CD1c-positive myeloid dendritic cell (primary cell): ENCODE measurements around the gene CASZ1.

Source experiments
- DNase-seq: peaks from one replicate; pipeline ENCODE4 v3.0.0-alpha.2; 2016; ENCODE audit errors: extremely low spot score

The CASZ1 gene

DNA sequence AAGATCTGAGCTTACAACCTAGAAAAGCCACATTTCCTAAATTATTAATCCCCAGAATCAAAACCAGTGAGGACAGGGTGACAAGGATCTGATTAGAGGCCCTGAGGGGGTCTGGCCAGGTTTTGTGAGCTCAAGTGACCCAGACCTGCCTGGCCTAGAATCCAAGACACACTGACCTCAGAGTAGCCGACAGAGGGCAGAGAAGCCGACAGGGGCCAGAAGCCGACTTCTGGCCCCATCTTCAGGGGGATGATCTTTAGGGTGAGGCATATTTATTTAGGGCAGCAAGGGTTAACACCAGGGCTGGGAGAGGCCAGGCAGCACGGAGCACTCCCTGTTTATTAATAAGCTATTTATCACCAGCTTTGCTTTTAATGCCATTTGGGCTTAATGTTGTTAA is 45.3 kb downstream of the CASZ1 start:
- no peak for DNase-seq

GRCh38 chr1:10745886-10746455 is 50.5 kb downstream of the CASZ1 start:
- no peak for DNase-seq

GRCh38 chr1:10745383-10745782 is 51.1 kb downstream of the CASZ1 start:
- DNase-seq: no peak

DNA sequence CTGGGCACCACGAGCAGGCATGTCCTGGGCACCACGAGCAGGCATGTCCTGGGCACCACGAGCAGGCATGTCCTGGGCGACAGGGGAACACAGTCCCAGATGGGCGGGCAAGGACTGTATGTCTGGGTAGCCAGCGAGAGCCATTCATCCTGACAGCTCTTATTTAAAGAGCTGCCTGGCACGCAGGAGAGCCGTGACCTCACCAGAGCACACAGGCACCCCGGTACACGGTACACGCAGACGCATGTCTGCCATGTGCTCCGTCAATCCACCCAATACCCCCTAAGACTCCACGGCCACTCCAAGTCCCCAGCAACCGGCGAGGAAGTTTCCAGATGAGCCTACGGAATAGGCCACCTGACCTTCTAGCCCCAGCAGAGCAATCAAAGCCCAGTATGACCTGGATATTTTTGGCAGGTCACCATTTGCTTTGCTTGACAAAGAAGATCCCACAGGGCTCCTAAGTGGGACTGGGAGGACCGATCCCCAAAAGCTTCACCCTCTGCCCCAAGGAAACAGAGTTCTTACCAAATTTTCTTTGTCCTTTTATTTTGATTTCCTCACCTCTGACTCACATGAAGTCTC is 51.7 kb downstream of the CASZ1 start:
- DNase-seq: no peak

DNA sequence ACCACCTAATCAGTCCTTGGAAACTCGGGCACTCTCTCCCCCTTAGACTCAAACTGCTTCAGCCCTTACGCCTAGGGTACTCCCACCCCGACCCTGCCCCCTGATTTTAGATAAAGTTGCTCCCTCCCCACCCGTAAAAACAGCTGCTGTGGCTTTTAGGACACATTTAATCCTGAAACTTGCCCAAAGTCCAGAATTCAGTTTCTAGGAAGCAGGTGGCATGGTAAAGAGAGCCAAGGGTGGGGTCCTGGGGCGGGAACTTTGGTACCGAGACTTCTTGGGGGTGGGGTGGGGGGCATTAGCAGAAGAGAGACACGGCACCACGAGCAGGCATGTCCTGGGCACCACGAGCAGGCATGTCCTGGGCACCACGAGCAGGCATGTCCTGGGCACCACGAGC is 52.4 kb downstream of the CASZ1 start:
- DNase-seq: no peak

GRCh38 chr1:10741696-10742095 is 54.8 kb downstream of the CASZ1 start:
- DNase-seq: no peak

DNA sequence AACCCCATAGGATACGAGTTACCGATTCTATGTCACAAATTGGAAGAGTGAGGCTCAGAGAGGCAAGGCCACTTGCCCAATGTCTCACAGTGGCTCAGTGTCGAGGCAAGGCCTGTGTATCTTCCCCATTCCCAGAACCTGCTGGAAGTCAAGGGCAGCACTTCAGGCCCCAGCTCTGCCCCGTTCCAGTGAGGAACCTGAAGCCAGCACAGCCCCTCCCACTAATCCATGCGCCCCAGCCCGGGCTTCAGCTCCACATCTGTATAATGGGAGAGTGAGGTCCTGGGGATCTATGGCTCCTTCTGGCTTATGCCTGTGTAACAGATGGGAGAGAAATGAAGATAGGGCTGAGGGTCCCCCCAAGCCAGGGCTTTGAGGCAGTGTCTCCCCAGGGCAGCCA is 56.3 kb downstream of the CASZ1 start:
- no peak for DNase-seq

DNA sequence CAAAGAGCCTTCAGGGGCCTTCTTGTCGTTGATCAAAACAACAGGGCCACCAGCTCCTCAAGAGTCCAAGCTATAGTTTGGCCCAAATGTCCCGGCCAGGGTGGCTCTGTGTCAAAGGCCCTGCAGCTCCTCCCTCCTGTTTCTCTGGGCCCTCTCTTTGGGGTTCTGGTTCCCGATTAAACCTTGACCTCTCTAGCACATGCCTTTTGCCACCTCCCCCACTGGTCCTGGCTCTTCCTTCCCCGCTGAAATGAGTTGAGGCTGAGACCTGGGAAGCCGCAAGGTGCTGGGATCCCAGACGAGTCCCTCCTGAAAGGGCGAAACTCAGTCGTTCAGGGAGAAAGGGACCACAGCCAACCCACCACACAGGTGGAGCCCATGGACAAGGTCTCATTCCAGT is 56.9 kb downstream of the CASZ1 start:
- DNase-seq: no peak

DNA sequence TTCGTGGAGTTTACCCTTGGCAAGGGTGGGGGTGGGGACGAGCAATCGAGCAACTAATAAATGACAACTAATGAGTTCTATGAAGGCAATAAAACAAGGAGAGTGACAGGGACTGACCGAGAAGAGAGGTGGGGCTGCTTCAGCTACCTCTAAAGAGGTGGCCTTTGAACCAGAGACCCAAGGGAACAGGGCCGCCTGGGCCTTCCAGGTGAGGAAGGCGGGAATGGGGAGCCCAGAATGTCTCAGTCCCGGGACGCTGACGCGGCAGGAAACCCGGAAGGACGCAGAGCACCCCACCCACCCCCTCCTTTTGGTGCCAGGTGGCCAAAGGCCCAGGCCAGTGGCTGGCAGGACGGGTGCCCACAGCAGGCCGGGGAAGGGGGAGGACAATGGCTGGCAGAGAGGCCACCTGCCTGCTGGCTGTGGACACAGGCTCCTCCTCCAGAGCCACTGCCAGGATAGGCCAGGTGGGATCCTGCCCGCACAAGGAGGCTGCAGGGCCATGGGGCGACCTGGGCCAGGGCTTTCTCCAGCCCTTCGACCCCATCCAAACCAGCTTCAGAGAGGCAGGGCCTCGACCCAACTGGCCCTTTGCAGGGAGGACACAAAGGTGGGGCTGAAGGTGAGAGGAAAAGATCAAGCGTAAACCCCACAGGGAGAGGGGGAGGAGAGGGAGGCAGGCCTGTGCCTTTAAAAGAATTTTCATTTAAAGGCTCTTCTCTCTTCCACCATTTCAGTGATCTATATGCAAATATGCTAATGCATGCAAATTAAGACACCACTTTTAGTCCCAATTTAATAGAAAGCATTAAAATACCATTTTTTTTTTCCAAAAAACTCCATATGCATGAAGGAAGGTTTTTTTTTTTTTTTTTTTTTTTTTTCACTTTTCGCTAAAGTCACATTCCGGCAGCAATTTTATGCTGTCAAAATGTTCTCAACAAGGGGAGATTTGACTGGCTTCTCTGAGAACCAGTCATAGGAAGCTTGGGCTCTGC is 58.1 kb downstream of the CASZ1 start:
- DNase-seq: no peak

- DNase-seq: no peak
Measured at GRCh38 chr1:10737651-10738050, 58.8 kb downstream of the CASZ1 start.

DNA sequence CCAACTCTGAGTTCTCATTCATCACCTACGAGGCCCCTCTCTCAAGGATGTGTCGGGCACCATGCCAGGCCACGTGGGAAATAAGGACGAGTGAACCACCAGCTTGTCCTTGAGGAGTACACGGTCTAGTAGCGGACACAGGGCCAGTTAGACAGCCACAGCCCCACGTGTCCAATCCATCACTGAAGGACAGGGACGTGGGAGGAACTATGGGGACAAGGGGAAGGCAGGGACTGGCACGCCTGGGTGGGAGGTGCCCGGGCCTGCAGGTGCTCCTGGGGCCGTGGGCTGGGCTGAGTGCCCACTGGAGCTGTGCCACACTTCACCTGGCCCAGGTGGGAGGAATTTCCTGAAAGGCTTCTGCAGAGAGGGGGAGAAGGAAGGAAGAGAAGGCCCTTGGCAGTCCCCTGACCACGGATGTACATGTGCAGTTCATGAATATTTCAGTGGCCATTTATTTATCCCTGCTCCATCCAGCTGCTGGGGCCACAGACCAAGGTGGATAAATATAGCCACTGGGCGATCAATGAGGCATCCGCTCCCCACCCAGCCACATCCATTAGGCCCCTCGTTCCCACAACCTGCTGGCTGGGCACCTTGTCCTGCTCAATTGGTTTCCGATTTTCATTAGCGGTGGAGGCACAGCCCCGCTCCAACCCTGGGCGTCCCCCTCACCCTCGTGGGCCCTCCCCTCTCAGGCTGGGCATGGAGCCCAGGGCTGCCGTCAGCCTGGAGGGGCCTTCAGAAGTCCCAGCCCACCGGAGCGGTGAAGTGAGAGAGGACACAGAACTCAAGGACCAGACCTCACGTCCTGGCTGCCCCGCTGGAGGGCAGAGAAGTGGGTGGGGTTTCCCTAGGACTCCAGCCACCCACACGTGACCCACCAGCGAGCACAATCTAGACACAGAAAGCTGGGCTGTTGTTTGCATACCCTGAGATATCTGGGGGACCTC is 59.5 kb downstream of the CASZ1 start:
- DNase-seq: no peak

DNA sequence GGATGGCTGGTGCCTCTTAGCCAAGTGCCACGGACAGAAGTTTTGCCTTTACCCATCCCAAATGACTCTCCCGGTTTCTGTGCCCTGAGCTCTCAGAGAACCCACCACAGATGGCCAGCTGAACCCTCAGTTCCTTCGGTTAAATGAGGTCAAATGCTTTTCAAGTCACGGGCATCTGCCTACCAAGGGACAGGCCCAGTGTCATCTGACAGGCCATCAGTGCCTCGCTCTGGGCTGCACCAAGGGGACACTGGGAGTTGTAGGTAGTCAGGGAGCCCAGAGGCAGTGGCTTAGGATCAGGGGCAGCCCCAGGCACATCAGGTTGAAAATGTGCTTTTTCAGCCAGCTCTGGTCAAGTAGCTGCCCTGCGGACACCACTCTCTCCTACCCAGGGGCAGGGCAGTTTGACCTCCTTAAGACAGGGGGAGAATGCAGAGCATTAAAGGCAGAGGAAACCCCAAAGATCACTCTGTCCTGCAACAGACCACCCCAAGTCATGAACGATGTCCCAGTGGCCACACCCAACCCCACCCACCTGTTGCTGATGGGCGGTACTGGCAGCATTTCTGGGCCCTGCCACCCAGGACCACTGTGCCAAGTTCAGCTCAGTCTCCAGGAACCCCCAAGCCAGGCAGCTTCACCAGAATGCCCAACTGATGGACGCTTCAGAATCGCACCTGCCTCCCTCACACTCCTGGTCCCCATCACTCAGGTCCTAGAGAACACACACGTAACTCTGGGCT is 60.7 kb downstream of the CASZ1 start:
- DNase-seq: no peak

- DNase-seq: no peak
Measured at GRCh38 chr1:10734962-10735544, 61.4 kb downstream of the CASZ1 start.

DNA sequence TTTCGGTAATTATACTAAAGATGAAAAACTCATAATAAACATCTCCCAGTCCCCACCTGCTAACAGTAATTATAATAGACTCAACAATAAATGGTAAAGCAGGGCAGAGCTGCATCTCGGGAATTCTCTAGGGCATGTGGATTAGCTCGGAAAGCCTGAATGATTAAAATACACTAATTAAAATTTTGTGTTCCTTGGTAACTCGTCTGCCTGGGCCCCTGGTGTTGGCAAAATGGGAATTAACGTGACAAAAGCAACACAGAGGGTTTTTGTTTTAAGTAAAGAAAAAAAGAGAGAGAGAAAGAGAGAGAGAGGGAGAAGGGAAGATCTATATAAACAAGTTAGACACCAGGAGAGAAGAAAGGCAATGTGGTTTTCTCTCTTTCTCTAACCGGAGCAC is 62.1 kb downstream of the CASZ1 start:
- DNase-seq: no peak

GRCh38 chr1:10733474-10734366 is 62.7 kb downstream of the CASZ1 start:
- DNase-seq: no peak

DNA sequence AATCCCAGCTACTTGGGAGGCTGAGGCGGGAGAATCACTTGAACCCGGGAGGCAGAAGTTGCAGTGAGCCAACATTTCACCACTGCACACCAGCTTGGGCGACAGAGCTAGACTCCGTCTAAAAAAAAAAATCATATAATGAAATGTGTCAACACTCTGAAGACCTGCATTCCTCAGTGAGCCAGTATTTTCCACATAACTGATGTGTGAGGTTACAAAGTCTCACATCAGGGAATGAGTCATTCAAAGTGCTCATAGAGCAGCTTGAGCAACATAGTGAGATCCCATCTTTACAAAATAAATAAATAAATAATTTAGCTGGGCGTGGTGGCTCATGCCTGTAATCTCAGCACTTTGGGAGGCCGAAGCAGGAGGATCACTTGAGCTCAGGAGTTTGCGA is 65.5 kb downstream of the CASZ1 start:
- no peak for DNase-seq

GRCh38 chr1:10728595-10729410 is 67.6 kb downstream of the CASZ1 start:
- no peak for DNase-seq

- DNase-seq: no peak
Measured at GRCh38 chr1:10727751-10728232, 68.7 kb downstream of the CASZ1 start.

GRCh38 chr1:10726355-10726754 is 70.1 kb downstream of the CASZ1 start:
- no peak for DNase-seq
